Stimulated activated CD4-positive, alpha-beta T cell treated with anti-CD3 and anti-CD28 coated beads, Interleukin-2, amount 100 ng/mL, for 24 hours (primary cell): ENCODE measurements around the gene CABLES2.
A peak's percentile ranks its signal among the peaks of the same experiment; 100 is the strongest.

Experiments
- DNase-seq, 2 donors: peaks; one replicate each; pipeline ENCODE4 v3.0.0-alpha.2; 2020

The CABLES2 gene

GRCh38 chr20:62407221-62407992, at the start of gene CABLES2:
Gene CABLES2, minus strand, starts transcription at chr20:62407285. Its CDS starts 9 bp downstream, at chr20:62407276.
- peak; percentile 91 for DNase-seq

GRCh38 chr20:62455929-62456328, 48.8 kb upstream of the CABLES2 start:
- no peak for DNase-seq

DNA sequence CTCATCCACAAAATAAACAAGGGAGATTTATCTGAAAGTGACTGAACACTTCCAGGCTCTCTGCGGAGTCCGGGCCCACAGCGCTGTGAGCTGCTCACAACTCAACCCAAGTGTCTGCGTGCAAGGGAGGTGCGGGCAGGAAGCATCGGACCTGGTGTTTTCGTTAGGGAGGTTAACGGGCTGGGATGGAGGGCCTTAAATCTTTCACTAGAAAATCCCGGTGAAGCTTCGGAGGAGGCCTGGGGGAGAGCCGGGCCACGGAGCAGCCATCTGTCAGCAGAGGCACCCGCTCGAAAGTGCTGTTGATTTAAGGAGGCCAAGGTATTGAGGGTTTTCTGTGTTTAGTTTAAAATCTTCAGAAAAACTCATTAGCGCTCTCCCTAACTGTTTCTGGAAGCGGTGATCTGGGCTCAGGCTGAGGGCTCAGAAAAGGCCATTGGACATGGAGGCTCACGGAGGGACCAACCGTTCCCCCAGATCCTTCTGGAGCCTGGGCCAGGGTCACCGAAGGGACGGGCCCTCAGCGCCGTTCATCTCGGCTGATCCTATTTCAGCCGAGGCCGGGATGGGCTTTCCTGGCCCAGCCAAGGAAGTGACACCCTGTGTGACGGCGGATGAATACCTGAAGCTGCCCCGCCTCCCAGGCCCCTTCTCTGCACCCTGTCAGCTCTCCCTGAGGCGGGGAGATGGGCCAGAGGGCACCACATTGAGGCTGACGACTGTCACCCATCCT, 48.0 kb upstream of the CABLES2 start:
- no peak for DNase-seq

DNA sequence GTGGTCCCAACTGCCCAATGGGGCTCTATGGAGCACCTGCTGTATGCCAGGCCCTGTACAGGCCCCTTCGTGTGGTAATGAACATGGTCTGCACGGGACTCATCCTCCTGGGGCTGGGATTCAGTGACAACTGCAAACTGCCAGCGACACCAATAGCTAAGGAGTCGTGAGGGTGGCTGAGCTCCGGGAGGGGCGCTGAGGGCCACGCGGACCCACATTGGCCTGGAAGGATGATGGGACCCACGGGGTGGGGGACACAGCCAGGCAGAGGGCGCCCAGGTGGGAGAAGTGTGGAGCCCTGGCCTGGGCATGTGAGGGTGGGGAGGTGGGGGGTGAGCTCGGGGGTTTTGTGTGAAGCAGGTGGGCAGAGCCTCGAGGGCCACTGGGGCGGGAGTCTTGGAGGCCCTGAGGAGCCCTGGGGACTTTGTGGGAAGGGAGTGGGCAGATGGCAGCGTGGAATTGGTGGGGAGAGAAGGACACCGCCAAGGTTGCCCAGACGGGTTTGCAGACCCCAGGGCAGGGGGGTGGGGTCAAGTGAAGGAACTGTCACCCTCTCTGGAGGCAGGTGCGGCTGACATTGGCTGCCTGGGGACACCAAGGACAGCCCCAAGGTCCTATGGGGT, 46.2 kb upstream of the CABLES2 start:
- DNase-seq: no peak

- DNase-seq: no peak
Observed at GRCh38 chr20:62452475-62453095, 45.5 kb upstream of the CABLES2 start.

DNA sequence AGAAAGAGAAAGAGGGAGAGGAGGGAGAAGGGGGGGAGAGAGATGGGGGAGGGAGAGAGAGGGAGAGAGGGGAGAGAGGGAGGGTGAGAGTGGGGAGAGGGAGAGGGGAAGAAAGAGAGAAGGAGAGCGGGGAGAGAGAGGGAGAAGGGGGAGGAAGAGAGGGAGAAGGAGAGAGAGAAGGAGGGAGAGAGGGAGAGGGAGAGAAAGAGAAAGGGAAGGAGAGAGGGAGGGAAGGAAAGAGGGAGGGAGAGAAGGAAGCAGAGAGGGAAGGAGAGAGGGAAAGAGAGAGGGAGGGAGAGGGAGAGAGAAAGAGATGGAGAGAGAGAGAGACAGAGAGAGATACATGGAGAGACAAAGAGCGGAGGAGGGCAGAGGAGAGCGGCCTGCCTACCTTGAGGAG, 44.9 kb upstream of the CABLES2 start:
- no peak for DNase-seq

DNA sequence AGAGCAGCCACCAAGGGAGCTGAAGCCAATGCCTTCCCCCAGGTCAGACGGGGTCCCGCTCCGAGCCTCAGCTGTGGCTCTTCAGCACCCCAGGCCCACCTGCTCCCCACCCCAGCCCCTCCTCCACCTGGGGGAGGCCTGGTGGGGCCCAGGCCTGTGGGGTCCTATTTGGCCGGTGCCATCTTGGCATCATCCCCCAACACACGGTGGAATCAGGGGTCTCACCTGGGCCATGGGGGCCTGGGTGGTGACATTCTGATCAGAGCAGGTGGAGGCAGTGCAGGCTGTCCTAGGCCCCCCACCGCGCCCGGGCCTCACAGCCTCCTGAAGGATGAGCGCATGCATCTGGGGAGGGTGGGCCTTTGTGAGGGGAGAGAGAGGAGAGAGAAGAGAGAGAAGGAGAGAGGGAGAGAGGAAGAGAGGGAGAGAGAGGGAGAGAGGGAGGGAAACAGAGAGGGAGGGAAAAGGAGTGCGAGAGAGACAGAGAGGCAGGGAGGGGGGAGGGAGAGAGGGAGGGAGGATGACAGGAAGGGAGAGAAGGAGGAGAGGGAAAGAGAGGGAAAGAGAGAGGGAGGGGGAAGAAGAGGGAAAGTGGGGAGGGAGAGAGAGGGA, 44.2 kb upstream of the CABLES2 start:
- DNase-seq: no peak

DNA sequence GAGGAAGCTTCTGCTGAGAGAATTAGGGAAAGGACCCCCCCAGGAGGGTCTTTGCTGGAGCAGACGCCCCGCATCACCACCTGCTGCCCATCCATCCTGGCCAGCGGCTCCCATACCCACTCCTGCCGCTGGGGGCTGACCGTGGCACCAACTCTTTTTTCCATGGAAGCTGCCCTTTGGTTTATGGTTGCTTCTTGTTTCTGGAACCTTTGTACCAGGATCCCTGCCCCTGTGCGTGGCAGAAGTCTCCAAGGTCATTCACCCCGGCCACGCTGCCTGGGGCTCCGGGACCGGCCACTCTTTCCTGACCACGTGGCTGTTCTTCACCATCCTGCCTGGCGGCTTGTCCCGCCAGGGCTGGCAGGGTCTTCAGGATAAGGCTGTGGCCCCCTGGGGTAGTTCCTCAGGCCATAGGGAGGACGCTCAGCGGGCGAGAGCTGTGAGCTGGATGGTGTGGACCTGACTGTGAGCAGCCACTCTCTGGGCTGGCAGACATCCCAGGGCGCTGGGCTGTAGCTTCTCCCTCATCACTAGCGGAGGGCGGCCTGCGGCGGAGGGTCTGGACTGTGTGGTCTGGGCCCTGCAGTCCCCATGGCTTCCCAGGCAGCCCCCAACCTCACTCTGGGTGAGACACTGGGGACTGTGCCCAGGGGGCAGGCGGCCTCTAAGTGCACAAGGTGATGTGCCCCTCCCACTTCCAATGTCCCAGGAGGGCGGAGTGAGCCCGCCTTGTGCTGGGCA, 43.0 kb upstream of the CABLES2 start:
- no peak for DNase-seq

DNA sequence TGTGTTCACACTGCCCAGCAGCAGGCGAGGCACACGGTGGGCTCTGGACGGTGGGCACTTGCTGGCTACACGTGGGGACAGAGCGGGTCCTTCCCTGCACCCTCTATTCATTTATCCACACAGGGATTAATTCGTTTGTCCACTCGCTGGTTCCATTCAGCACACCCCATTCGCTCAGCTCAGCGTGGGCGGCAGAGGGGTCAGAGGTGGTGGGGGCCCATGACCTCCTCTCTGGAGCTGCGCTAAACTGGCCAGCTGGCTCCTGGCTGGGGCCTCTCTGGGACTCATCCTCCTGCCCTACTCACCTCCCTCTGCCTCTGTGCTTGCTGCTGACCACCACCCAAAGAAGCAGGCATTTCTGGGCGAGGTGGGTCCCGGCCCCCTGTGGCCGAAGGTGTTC, 41.7 kb upstream of the CABLES2 start:
- no peak for DNase-seq

DNA sequence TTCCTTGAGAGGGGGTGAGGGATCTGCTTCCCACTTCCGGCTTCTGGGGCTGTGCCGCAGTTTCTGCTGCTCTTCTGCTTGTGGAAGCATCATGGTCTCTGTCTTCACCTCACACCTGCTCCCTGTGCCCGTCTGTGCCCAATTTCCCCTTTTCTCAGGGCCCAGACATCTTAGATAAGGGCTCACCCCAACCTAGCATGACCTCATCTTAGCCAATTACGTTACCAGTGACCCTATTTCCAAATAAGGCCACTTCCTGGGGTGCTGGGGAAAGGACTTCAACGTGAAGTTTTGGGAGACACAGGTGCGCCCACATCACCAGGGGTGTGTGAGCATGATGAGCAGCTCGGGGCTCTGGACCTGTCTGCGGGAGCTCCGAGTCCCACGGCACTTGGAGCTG, 41.0 kb upstream of the CABLES2 start:
- no peak for DNase-seq

GRCh38 chr20:62446888-62447869, 40.1 kb upstream of the CABLES2 start:
- DNase-seq: no peak

GRCh38 chr20:62446481-62446880, 39.4 kb upstream of the CABLES2 start:
- no peak for DNase-seq

DNA sequence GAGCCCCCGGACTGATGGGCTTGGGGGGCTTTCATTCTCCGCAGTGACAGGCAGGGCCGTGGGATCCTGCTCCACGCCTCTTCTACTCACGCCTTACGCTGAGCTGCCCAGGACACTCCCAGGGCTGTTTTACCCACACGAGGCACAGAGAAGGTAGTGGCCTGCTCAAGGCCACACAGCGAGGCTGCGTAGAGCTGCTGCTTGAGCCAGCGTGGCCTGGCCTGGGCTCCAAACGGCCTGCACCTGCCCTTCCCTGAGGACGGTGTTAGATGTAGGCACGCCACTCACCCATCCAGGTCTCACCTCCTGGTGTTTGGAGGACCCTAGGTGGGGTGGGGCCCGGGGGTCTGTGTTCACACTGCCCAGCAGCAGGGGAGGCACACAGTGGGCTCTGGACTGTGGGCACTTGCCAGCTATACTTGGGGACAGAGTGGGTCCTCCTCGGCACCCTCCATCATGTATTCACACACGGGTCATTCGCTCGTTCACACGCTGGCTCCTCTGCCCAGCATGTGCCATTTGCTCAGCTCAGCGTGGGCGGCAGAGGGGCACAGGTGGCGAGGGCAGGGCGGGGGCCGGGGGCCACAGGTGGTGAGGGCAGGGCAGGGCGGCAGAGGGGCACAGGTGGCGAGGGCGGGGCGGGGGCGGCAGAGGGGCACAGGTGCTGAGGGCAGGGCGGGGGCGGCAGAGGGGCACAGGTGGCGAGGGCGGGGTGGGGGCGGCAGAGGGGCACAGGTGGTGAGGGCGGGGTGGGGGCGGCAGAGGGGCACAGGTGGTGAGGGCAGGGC, 38.7 kb upstream of the CABLES2 start:
- no peak for DNase-seq

GRCh38 chr20:62444286-62444685, 37.2 kb upstream of the CABLES2 start:
- DNase-seq: no peak

DNA sequence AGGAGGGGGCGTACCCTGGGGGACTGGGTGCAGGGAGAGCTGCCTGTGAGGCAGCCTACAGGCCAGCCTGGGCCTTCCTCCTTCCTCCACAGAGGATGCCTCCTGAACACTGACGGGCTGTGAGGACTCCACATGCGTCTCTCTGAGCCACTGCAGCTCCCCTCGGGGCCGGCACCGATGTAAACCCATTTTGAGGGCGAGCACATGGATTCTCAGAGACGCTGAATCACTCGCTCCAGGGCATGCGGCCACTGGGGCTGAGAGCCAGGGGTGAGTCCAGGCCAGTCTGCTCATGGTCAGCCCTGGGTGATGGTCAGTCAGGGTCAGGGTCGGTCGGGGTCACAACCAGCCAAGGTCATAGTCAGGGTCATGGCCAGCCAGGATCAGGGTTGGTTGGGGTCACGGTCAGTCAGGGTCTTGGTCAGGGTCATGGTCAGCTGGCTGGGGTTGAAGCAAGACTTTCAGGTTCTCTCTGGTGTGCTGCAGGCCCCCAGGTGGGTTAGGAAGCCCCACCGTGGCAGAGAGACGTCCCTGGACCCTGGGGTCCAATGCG, 35.0 kb upstream of the CABLES2 start:
- no peak for DNase-seq

- DNase-seq: no peak
Observed at GRCh38 chr20:62439218-62439617, 32.1 kb upstream of the CABLES2 start.

- no peak for DNase-seq
Observed at GRCh38 chr20:62437927-62438326, 30.8 kb upstream of the CABLES2 start.

- DNase-seq: no peak
Observed at GRCh38 chr20:62437496-62437895, 30.4 kb upstream of the CABLES2 start.

GRCh38 chr20:62436692-62437091, 29.6 kb upstream of the CABLES2 start:
- DNase-seq: no peak
